Bronchial epithelial cell (primary cell): ENCODE results near the gene PELI1. TPM values are rescaled to one million over a fixed set of nuclear protein-coding genes. Genes with fewer than 3 reads are reported as not detected.
"Not testable (repeated sequence)": the region's sequence is repeated elsewhere in the genome, so short reads cannot be mapped to it uniquely, and the experiment has no call there.

Source experiments
- DNase-seq: peaks from one replicate; pipeline ENCODE4 v3.0.0-alpha.2; 2010; ENCODE audit warnings: low read depth
- FAIRE-seq: peaks from 2 replicates; lab custom pipeline; 2011; peaks lifted over from hg19 to GRCh38; lab: Jason Lieb, UNC
- H3K27me3 ChIP-seq: 2 replicates; pipeline ENCODE4 v1.5.1; 2011; ENCODE audit warnings: low read length; ENCODE audit not compliant: control insufficient read depth, insufficient read depth
- H3K36me3 ChIP-seq: 2 replicates; pipeline ENCODE4 v1.5.1; 2011; ENCODE audit warnings: low read length; ENCODE audit not compliant: control insufficient read depth, insufficient read depth
- H3K4me3 ChIP-seq: 2 replicates; pipeline ENCODE4 v1.5.1; 2011; ENCODE audit warnings: mild to moderate bottlenecking, low read depth, low read length, control low read depth
- CTCF ChIP-seq: IDR thresholded peaks from 2 replicates; pipeline ENCODE4 v1.5.1; 2011; ENCODE audit warnings: mild to moderate bottlenecking, moderate library complexity, low read length, control low read depth, inconsistent platforms; ENCODE audit not compliant: insufficient read depth, severe bottlenecking
- total RNA-seq: library from RNA; depleted of rRNA; stranded (reverse); fragments of >200 nt; gene quantifications from 2 replicates; pipeline ENCODE4 v1.2.1, GENCODE V29; 2014

PELI1 gene
- total RNA-seq, 1 donor from 2014 or later = 22.9 TPM

- Histone ChIP-seq H3K36me3 (peaks cover 3% of the 10 kb centered on the region), H3K4me3 (no peak overlapping the region)
- no peak for FAIRE-seq
Measured at GRCh38 chr2:64101141-64101591, 43.1 kb downstream of the PELI1 start.

GRCh38 chr2:64100584-64100983 is 43.6 kb downstream of the PELI1 start:
- DNase-seq, FAIRE-seq, H3K36me3 ChIP-seq, H3K4me3 ChIP-seq, H3K27me3 ChIP-seq: not testable (repeated sequence)

More at GRCh38 chr2:64101141-64101591, 43.1 kb downstream of the PELI1 start:
- no peak for TF ChIP-seq CTCF
- no peaks in the 10 kb centered on the region for H3K27me3 ChIP-seq
- DNase-seq = no peak

GRCh38 chr2:64094663-64095382 is 49.4 kb downstream of the PELI1 start:
- FAIRE-seq (no peak), DNase-seq (no peak)
- no peak for TF ChIP-seq CTCF
- no peak overlapping the region for H3K4me3 ChIP-seq
- H3K27me3 ChIP-seq = no peaks in the 10 kb centered on the region
- peaks cover 6% of the 10 kb centered on the region for H3K36me3 ChIP-seq

DNA sequence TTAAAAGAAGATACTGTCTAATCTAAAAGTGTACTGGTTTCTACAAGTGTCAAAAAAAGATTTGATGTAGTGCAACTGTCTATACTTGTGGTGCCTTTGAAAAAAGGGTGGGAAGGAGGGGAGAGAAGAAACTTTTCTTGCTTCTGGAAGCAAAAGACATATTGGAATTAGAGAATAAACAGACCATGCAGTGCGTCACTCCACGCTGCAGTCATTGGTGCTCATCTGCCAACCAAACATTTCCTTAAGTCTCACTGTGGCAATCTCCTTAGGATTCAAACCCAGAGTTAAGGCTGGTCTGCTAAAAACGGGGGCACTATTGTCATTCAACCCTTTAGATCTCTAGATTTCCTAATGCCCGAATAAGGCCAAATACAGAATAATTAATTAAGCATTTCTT is 50.9 kb downstream of the PELI1 start:
- DNase-seq (no peak), FAIRE-seq (no peak)
- H3K4me3 ChIP-seq = no peak overlapping the region
- no peaks in the 10 kb centered on the region for H3K27me3 ChIP-seq
- TF ChIP-seq CTCF = no peak
- H3K36me3 ChIP-seq = peaks cover 6% of the 10 kb centered on the region

GRCh38 chr2:64092502-64092901 is 51.7 kb downstream of the PELI1 start:
- Histone ChIP-seq H3K4me3 (no peak overlapping the region), H3K36me3 (peaks cover 6% of the 10 kb centered on the region), H3K27me3 (no peaks in the 10 kb centered on the region)
- TF ChIP-seq CTCF = no peak
- FAIRE-seq (no peak), DNase-seq (no peak)

- no peak for DNase-seq
- H3K4me3 ChIP-seq = no peak overlapping the region
- FAIRE-seq = no peak
- peaks cover 5% of the 10 kb centered on the region for H3K36me3 ChIP-seq
- TF ChIP-seq CTCF = no peak
- H3K27me3 ChIP-seq = no peaks in the 10 kb centered on the region
Measured at GRCh38 chr2:64090264-64090663, 54.0 kb downstream of the PELI1 start.
